Common myeloid progenitor, CD34-positive (primary cell): ENCODE measurements around the gene P2RY10.

Source experiments
- CTCF ChIA-PET: fragments of 350-600 bp; sonication (Branson Sonifier 250); formaldehyde crosslinking; loops from one replicate; lab custom pipeline; 2021; ENCODE audit warnings: antibody characterized with exemption; lab: Charles Lee
- POLR2A ChIA-PET: fragments of 350-600 bp; sonication (Branson Sonifier 250); formaldehyde crosslinking; loops from one replicate; lab custom pipeline; 2021; ENCODE audit warnings: antibody characterized with exemption; lab: Charles Lee
- DNase-seq, 3 donors: peaks; one replicate each; pipeline versions ENCODE4 v3.0.0 to v3.0.0-alpha.2; 2013
- H3K27ac ChIP-seq, 2 experiments: 1 replicate in 1 of 2; 2 replicates in 1 of 2; pipeline ENCODE4 v1.7.0; 2013; ENCODE audit warnings: inconsistent platforms in 2 of 2, low read length in 2 of 2, mild to moderate bottlenecking in 2 of 2, low read depth in 1 of 2, moderate library complexity in 1 of 2; ENCODE audit not compliant: severe bottlenecking in 2 of 2, insufficient read depth in 1 of 2, poor library complexity in 1 of 2
- H3K27me3 ChIP-seq, 5 experiments: replicated peaks in 2 of 5; 1 replicate in 3 of 5; 2 replicates in 2 of 5; pipeline versions ENCODE4 v1.6.1 to v1.7.0; 2013; ENCODE audit warnings: low read length in 4 of 5, mild to moderate bottlenecking in 2 of 5, moderate library complexity in 2 of 5, inconsistent platforms in 1 of 5; ENCODE audit not compliant: insufficient read depth in 5 of 5, control insufficient read depth in 4 of 5
- H3K36me3 ChIP-seq, 4 experiments: 1 replicate in 2 of 4; 2 replicates in 2 of 4; pipeline versions ENCODE4 v1.6.1 to v1.7.0; 2013; ENCODE audit warnings: low read length in 3 of 4, control low read depth in 1 of 4, mild to moderate bottlenecking in 1 of 4; ENCODE audit not compliant: control insufficient read depth in 4 of 4, insufficient read depth in 4 of 4
- H3K4me1 ChIP-seq, 4 experiments: 1 replicate in 3 of 4; 2 replicates in 1 of 4; pipeline versions ENCODE4 v1.6.1 to v1.7.1; 2013; ENCODE audit warnings: low read length in 3 of 4, mild to moderate bottlenecking in 3 of 4, control low read depth in 1 of 4, inconsistent platforms in 1 of 4, moderate library complexity in 1 of 4; ENCODE audit not compliant: control insufficient read depth in 4 of 4, insufficient read depth in 4 of 4; ENCODE audit errors: control extremely low read depth in 1 of 4
- H3K4me3 ChIP-seq, 7 experiments: 1 replicate in 4 of 7; 2 replicates in 3 of 7; pipeline versions ENCODE4 v1.5.1 to v1.7.0; 2013; ENCODE audit warnings: mild to moderate bottlenecking in 7 of 7, low read length in 6 of 7, moderate library complexity in 6 of 7, inconsistent platforms in 2 of 7, low read depth in 2 of 7, control low read depth in 1 of 7; ENCODE audit not compliant: insufficient read depth in 4 of 7, control insufficient read depth in 1 of 7; ENCODE audit errors: extremely low read depth in 1 of 7
- H3K9me3 ChIP-seq, 5 experiments: 1 replicate in 4 of 5; 2 replicates in 1 of 5; pipeline versions ENCODE4 v1.6.1 to v1.7.1; 2013; ENCODE audit warnings: low read length in 4 of 5, mild to moderate bottlenecking in 2 of 5, inconsistent platforms in 1 of 5, low read depth in 1 of 5, moderate library complexity in 1 of 5; ENCODE audit not compliant: control insufficient read depth in 4 of 5, insufficient read depth in 2 of 5; ENCODE audit errors: control extremely low read depth in 1 of 5
- WGBS: methylation state at CpG from one replicate; pipeline ENCODE4 v1.1.5; 2013; ENCODE audit not compliant: insufficient coverage; 5-methylcytosine and 5-hydroxymethylcytosine counted together

The P2RY10 gene

DNA sequence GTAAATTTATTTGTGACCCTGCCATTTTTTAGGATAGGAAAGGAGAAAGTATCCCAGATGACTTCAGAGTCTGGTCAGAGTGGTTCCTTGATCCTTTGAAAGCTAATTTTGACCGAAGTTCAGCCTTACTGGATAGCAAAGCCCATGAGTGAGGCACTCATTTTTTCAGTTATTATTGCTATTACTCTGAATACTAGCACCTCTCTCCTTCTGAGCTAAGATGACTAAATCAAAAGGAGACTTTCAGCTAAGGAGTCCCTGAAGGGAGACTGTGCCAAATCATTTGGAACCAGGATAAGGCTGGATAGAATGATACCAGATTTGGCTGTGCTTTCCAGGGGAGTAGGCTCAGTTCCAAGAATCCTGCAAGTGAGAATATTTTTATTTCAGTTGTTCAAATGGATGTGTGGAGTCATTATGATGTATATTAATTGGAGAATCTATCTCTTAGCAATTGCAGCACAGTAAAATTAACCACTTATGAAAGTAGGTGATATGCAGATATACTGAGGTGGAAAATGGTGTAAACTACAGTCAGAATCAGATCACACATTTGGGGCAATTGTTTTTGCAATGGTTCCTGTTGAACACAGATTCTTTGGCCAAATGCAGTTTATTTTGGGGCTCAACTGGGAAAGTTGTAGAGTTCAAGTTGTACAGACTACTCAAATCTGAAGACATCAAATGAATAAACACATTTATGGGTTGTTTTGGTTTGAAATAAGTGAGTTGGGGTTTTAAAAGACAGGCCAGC is 1.2 kb downstream of the P2RY10 start:
- H3K27me3 ChIP-seq: no peaks in the 10 kb centered on the region
- CTCF ChIA-PET: interaction anchor here (1.2 kb wide), 1 partner anchor 371 kb away, joined by 3 read pairs; no protein-coding TSS in a partner anchor
- H3K4me1 ChIP-seq: peaks cover 5 to 42% (median 13%) of the 10 kb centered on the region in 4 experiments
- H3K9me3 ChIP-seq: no peaks in the 10 kb centered on the region
- no CpG with 5 or more reads among the region's 1 CpG for WGBS
- POLR2A ChIA-PET: interaction anchor here (0.6 kb wide), 1 partner anchor 833 kb away, joined by 3 read pairs; no protein-coding TSS in a partner anchor
- peak overlapping the region in 2 of 7 experiments; percentile 5 to 15 for H3K4me3 ChIP-seq
- DNase-seq: no peak
- peak overlapping the region in 1 of 2 experiments; percentile 65 for H3K27ac ChIP-seq
- H3K36me3 ChIP-seq: no peaks in the 10 kb centered on the region

DNA sequence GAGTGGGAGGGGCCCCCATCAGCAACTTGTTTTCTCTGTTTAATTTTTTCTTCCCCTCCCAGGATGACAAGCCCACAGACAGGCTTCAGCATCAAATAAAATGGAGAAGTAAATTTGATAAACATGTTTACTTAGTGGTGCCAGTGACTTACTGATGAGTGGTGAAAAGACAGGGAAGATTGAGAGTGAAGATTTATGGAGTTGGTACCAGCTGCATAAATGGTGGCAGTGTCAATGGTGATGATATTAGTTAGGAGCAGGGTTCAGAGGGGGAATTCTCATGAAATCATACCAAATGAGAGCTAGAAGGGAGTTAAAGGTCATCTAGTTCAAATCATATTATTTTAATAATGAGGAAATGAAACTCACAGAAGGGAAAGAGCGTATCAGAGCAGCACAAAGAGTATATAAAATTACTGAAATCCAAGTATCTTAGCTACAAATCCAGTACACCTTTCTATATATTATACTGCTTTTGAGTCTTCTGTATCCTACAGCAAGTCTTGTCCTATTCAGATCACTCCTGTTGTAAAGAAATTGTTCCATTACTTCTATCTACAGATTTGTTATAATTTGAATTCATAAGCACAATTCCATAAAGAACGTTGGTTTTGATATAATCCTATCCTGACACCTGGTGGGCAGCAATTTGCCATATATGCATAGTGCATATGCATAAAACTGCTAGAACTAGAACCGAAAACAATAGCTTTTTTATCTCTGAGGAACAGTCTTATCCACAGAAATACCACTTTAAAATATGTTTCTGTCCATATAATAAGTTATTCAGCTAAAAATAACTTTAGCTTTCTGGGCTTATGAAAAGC is 5.0 kb downstream of the P2RY10 start:
- H3K4me1 ChIP-seq: peaks cover 0 to 34% (median 9%) of the 10 kb centered on the region in 4 experiments
- no peaks in the 10 kb centered on the region for H3K27me3 ChIP-seq
- ChIA-PET POLR2A (interaction anchor here (0.6 kb wide), 1 partner anchor 217 kb away, joined by 4 read pairs; no protein-coding TSS in a partner anchor), CTCF (interaction anchor here (1.2 to 1.6 kb wide), 4 partner anchors 26 to 396 kb away, joined by 3 to 4 read pairs (median 4); no protein-coding TSS in a partner anchor)
- H3K4me3 ChIP-seq: no peak overlapping the region
- H3K9me3 ChIP-seq: no peaks in the 10 kb centered on the region
- no CpG with 5 or more reads among the region's 3 CpGs for WGBS
- peak in 2 of 3 donors; percentile 44 to 55 for DNase-seq
- H3K27ac ChIP-seq: no peak overlapping the region
- no peaks in the 10 kb centered on the region for H3K36me3 ChIP-seq

DNA sequence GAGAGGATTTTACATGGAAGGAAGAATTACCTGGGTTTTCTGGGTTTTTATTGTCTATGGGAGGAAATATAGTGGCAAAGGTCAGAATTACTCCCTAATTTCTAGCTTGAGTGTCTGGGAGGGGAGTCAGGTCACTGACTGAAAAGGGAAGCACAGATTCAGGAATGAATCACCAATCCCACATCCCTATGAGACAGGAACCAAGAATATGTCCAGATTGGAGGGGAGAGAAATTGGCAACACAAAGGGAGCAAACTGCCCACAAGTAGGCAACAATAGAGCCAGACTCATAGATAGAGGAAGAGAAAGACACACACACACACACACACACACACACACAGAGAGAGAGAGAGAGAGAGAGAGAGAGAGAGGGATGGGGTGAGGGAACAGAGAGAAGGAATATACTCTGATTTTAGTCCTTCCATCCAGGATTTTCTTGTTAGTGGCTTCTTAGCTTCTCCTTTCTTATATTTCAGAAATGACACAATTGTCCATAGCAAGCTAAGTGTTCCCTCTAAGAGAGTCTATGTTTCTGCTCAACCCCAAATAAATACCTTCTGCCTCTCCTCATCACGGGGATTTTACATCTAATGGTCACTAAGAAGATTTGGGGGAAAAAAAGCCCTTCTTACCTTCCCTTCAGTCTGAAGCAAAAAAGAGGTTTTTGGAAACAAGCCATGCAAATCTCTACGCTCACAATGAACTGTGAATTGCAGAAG is 12.0 kb downstream of the P2RY10 start:
- Histone ChIP-seq H3K4me3 (no peak overlapping the region), H3K36me3 (no peaks in the 10 kb centered on the region), H3K9me3 (peaks cover 0 to 1% (median 0%) of the 10 kb centered on the region in 5 experiments), H3K27ac (no peak overlapping the region), H3K27me3 (peaks cover 0 to 4% (median 0%) of the 10 kb centered on the region in 5 experiments), H3K4me1 (peaks cover 0 to 2% (median 0%) of the 10 kb centered on the region in 4 experiments)
- no peak for DNase-seq
- CTCF ChIA-PET: no interaction called here
- no CpG with 5 or more reads among the region's 2 CpGs for WGBS
- POLR2A ChIA-PET: no interaction called here

GRCh38 chrX:78957768-78958130 is 12.6 kb downstream of the P2RY10 start:
- ChIA-PET CTCF (no interaction called here), POLR2A (no interaction called here)
- Histone ChIP-seq H3K4me1 (peaks cover 0 to 2% (median 0%) of the 10 kb centered on the region in 4 experiments), H3K27me3 (peaks cover 0 to 4% (median 0%) of the 10 kb centered on the region in 5 experiments), H3K4me3 (no peak overlapping the region), H3K27ac (no peak overlapping the region), H3K9me3 (peaks cover 0 to 1% (median 0%) of the 10 kb centered on the region in 5 experiments), H3K36me3 (no peaks in the 10 kb centered on the region)
- DNase-seq: no peak

- no peak for DNase-seq
- Histone ChIP-seq H3K4me3 (no peak overlapping the region), H3K9me3 (peaks cover 0 to 1% (median 0%) of the 10 kb centered on the region in 5 experiments), H3K36me3 (no peaks in the 10 kb centered on the region), H3K4me1 (peaks cover 0 to 2% (median 0%) of the 10 kb centered on the region in 4 experiments), H3K27ac (no peak overlapping the region), H3K27me3 (peaks cover 0 to 4% (median 0%) of the 10 kb centered on the region in 5 experiments)
- ChIA-PET POLR2A (no interaction called here), CTCF (interaction anchor here (0.7 kb wide), 1 partner anchor 404 kb away, joined by 3 read pairs; no protein-coding TSS in a partner anchor)
- WGBS: no CpG with 5 or more reads among the region's 2 CpGs
These were observed 13.4 kb downstream of the P2RY10 start for GRCh38 chrX:78958419-78959116.

DNA sequence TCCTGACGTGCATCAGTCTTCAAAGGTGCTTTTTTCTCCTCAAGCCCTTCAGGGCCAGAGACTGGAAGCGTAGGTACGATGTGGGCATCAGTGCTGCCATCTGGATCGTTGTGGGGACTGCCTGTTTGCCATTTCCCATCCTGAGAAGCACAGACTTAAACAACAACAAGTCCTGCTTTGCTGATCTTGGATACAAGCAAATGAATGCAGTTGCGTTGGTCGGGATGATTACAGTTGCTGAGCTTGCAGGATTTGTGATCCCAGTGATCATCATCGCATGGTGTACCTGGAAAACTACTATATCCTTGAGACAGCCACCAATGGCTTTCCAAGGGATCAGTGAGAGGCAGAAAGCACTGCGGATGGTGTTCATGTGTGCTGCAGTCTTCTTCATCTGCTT is 15.7 kb downstream of the P2RY10 start:
- H3K9me3 ChIP-seq: peaks cover 0 to 1% (median 0%) of the 10 kb centered on the region in 5 experiments
- H3K27me3 ChIP-seq: peaks cover 0 to 2% (median 0%) of the 10 kb centered on the region in 5 experiments
- H3K4me1 ChIP-seq: peaks cover 0 to 2% (median 0%) of the 10 kb centered on the region in 4 experiments
- no peak for DNase-seq
- H3K27ac ChIP-seq: no peak overlapping the region
- POLR2A ChIA-PET: no interaction called here
- 82% methylated on average over 7 of the region's 8 CpGs for WGBS
- CTCF ChIA-PET: no interaction called here
- H3K36me3 ChIP-seq: no peaks in the 10 kb centered on the region
- H3K4me3 ChIP-seq: no peak overlapping the region
